ENCODE measurements around the gene KIF7.

KIF7 gene

GRCh38 chr15:89674526-89674925, 19.3 kb upstream of the KIF7 start:
- Histone ChIP-seq H3K36me3 (ENCODE audit: control insufficient read depth, insufficient read depth, low read length) (no peaks in the 10 kb centered on the region), H3K4me2 (ENCODE audit: low read length) (no peak overlapping the region), H3K4me3 (ENCODE audit: low read depth, low read length) (no peak overlapping the region), H3K27me3 (ENCODE audit: control insufficient read depth, insufficient read depth, low read length) (no peaks in the 10 kb centered on the region), H3K9me3 (ENCODE audit: control insufficient read depth, low read length) (no peaks in the 10 kb centered on the region), H3K9ac (no peak overlapping the region), H3K4me1 (peaks cover 7% of the 10 kb centered on the region), H3K79me2 (no peaks in the 10 kb centered on the region), H2AFZ (no peak overlapping the region), H3K27ac (no peak overlapping the region)
- TF ChIP-seq CTCF (IDR thresholded peaks at IDR 0.05): no peak

GRCh38 chr15:89673165-89673512, 17.9 kb upstream of the KIF7 start:
- H3K9ac ChIP-seq: no peak overlapping the region
- H3K4me1 ChIP-seq: no peaks in the 10 kb centered on the region
- TF ChIP-seq CTCF (IDR thresholded peaks at IDR 0.05): no peak
- no peak overlapping the region for H3K4me2 ChIP-seq (ENCODE audit: low read length)
- no peak overlapping the region for H2AFZ ChIP-seq
- no peaks in the 10 kb centered on the region for H3K36me3 ChIP-seq (ENCODE audit: control insufficient read depth, insufficient read depth, low read length)
- no peaks in the 10 kb centered on the region for H3K79me2 ChIP-seq
- no peak overlapping the region for H3K4me3 ChIP-seq (ENCODE audit: low read depth, low read length)
- no peak overlapping the region for H3K27ac ChIP-seq
- no peaks in the 10 kb centered on the region for H3K9me3 ChIP-seq (ENCODE audit: control insufficient read depth, low read length)
- no peaks in the 10 kb centered on the region for H3K27me3 ChIP-seq (ENCODE audit: control insufficient read depth, insufficient read depth, low read length)

GRCh38 chr15:89672221-89673164, 17.2 kb upstream of the KIF7 start:
- no peak overlapping the region for H3K4me2 ChIP-seq (ENCODE audit: low read length)
- no peak overlapping the region for H2AFZ ChIP-seq
- H3K9ac ChIP-seq: no peak overlapping the region
- H3K79me2 ChIP-seq: no peaks in the 10 kb centered on the region
- no peak for TF ChIP-seq CTCF (IDR thresholded peaks at IDR 0.05)
- H3K4me3 ChIP-seq (ENCODE audit: low read depth, low read length): no peak overlapping the region
- no peaks in the 10 kb centered on the region for H3K9me3 ChIP-seq (ENCODE audit: control insufficient read depth, low read length)
- H3K4me1 ChIP-seq: no peaks in the 10 kb centered on the region
- H3K27ac ChIP-seq: no peak overlapping the region
- no peaks in the 10 kb centered on the region for H3K27me3 ChIP-seq (ENCODE audit: control insufficient read depth, insufficient read depth, low read length)
- no peaks in the 10 kb centered on the region for H3K36me3 ChIP-seq (ENCODE audit: control insufficient read depth, insufficient read depth, low read length)

- H3K27me3 ChIP-seq (ENCODE audit: control insufficient read depth, insufficient read depth, low read length): no peaks in the 10 kb centered on the region
- H3K79me2 ChIP-seq: no peaks in the 10 kb centered on the region
- H3K4me3 ChIP-seq (ENCODE audit: low read depth, low read length): no peak overlapping the region
- no peak overlapping the region for H3K9ac ChIP-seq
- no peaks in the 10 kb centered on the region for H3K36me3 ChIP-seq (ENCODE audit: control insufficient read depth, insufficient read depth, low read length)
- H3K4me1 ChIP-seq: no peaks in the 10 kb centered on the region
- TF ChIP-seq CTCF (IDR thresholded peaks at IDR 0.05): no peak
- H2AFZ ChIP-seq: no peak overlapping the region
- H3K27ac ChIP-seq: no peak overlapping the region
- H3K9me3 ChIP-seq (ENCODE audit: control insufficient read depth, low read length): no peaks in the 10 kb centered on the region
- no peak overlapping the region for H3K4me2 ChIP-seq (ENCODE audit: low read length)
Observed at GRCh38 chr15:89671687-89672086, 16.4 kb upstream of the KIF7 start.
